K562 (cell line): Measurements from ENCODE around the gene ANKRD23. TPM values are rescaled to one million over a fixed set of nuclear protein-coding genes. Genes with fewer than 3 reads are reported as not detected.

Experiments
- ATAC-seq: fragments of 200-7000 bp; cut with Tn5 transposase; 3 replicates; pipeline ENCODE4 v1.9.1; 2020; ENCODE audit warnings: moderate library complexity
- BruUV-seq: library from RNA; stranded (reverse); fragments of 400-500 nt; replicated peaks from 2 replicates; lab custom pipeline; 2021; lab: Mats Ljungman, UMichigan
- CTCF ChIA-PET: fragments of 300-600 bp; formaldehyde crosslinking; extraction: SDS; loops from one replicate; lab custom pipeline; 2021; ENCODE audit warnings: low intra/inter-chr PET ratio; lab: Yijun Ruan, JAX
- POLR2A ChIA-PET: fragments of 300-600, 350-650 bp; sonication (Branson Sonifier 250); formaldehyde crosslinking; extraction: SDS; loops from one replicate; lab custom pipeline; 2021; ENCODE audit warnings: antibody characterized with exemption, inconsistent platforms; lab: Yijun Ruan, JAX
- DNase-seq, 4 experiments: peaks; one replicate each; pipeline versions ENCODE4 v3.0.0 to v3.0.0-alpha.2; 2011 to 2018; ENCODE audit warnings: low spot score in 3 of 4, mixed read lengths in 3 of 4; ENCODE audit errors: extremely low read depth in 1 of 4
- FAIRE-seq: peaks from 2 replicates; lab custom pipeline; 2011; peaks lifted over from hg19 to GRCh38; lab: Jason Lieb, UNC
- H2AFZ ChIP-seq: 2 replicates; pipeline ENCODE4 v1.6.0; 2011; ENCODE audit warnings: low read depth, low read length, control low read depth, inconsistent platforms
- H3K27ac ChIP-seq: fragments of 200-600 bp; 3 replicates; pipeline ENCODE4 v1.8.0; 2011; ENCODE audit warnings: low read depth, mild to moderate bottlenecking, control low read depth, inconsistent platforms, low read length, moderate library complexity, mixed read lengths; ENCODE audit errors: extremely low read depth
- H3K27me3 ChIP-seq, 2 experiments: fragments of 300-600 bp in 1 of 2; 2 replicates in 1 of 2; 3 replicates in 1 of 2; pipeline versions ENCODE4 v1.6.0 to v1.8.0; 2011; ENCODE audit warnings: inconsistent platforms in 2 of 2, low read length in 2 of 2, mild to moderate bottlenecking in 1 of 2, mixed read lengths in 1 of 2, moderate library complexity in 1 of 2; ENCODE audit not compliant: control insufficient read depth in 2 of 2, insufficient read depth in 2 of 2
- H3K36me3 ChIP-seq: fragments of 300-600 bp; 3 replicates; pipeline ENCODE4 v1.8.0; 2011; ENCODE audit warnings: mild to moderate bottlenecking, low read length, inconsistent platforms; ENCODE audit not compliant: control insufficient read depth, insufficient read depth
- H3K4me1 ChIP-seq, 2 experiments: fragments of 200-600 bp in 1 of 2; replicated peaks in 1 of 2; 2 replicates in 1 of 2; 3 replicates in 1 of 2; pipeline versions ENCODE4 v1.5.1 to v1.8.0; 2011; ENCODE audit warnings: inconsistent platforms in 2 of 2, low read length in 2 of 2, mild to moderate bottlenecking in 1 of 2, mixed read lengths in 1 of 2, moderate library complexity in 1 of 2; ENCODE audit not compliant: control insufficient read depth in 2 of 2, insufficient read depth in 2 of 2
- H3K4me2 ChIP-seq: 2 replicates; pipeline ENCODE4 v1.6.1; 2011; ENCODE audit warnings: low read length, control low read depth, inconsistent platforms, mixed read lengths; ENCODE audit not compliant: insufficient read depth
- H3K4me3 ChIP-seq: fragments of 200-600 bp; sonication (generic), shearing (Covaris generic); 2 replicates; pipeline ENCODE4 v1.5.1; 2016; ENCODE audit warnings: control low read depth, inconsistent platforms
- H3K79me2 ChIP-seq: fragments of 200-600 bp; 3 replicates; pipeline ENCODE4 v1.8.0; 2011; ENCODE audit warnings: low read length, inconsistent platforms; ENCODE audit not compliant: control insufficient read depth, insufficient read depth
- H3K9ac ChIP-seq, 2 experiments: 2 replicates each; pipeline versions ENCODE4 v1.6.0 to v1.6.1; 2011; ENCODE audit warnings: low read depth in 2 of 2, low read length in 2 of 2, control low read depth in 1 of 2, inconsistent platforms in 1 of 2, mild to moderate bottlenecking in 1 of 2, mixed read lengths in 1 of 2; ENCODE audit not compliant: insufficient read depth in 1 of 2
- H3K9me1 ChIP-seq: one replicate; pipeline ENCODE4 v1.6.0; 2011; ENCODE audit warnings: inconsistent platforms, mild to moderate bottlenecking, low read length, moderate library complexity; ENCODE audit not compliant: control insufficient read depth, insufficient read depth
- H3K9me3 ChIP-seq: replicated peaks from 2 replicates; pipeline ENCODE4 v1.5.1; 2011; ENCODE audit warnings: low read depth, low read length, inconsistent platforms; ENCODE audit not compliant: control insufficient read depth, insufficient read depth
- H4K20me1 ChIP-seq: replicated peaks from 2 replicates; pipeline ENCODE4 v1.6.1; 2011; ENCODE audit warnings: low read length, inconsistent platforms, mixed read lengths; ENCODE audit not compliant: control insufficient read depth, insufficient read depth
- CBFA2T3 ChIP-seq: fragments of 450-650 bp; IDR thresholded peaks from 2 replicates; pipeline ENCODE4 v1.6.1; 2017
- HDGF ChIP-seq: fragments of 450-650 bp; IDR thresholded peaks from 2 replicates; pipeline ENCODE4 v1.6.1; 2016
- HEY1 ChIP-seq: fragments of 250-450 bp; sonication (Bioruptor Pico); IDR thresholded peaks from 2 replicates; pipeline ENCODE4 v1.5.0; 2020; ENCODE audit warnings: mild to moderate bottlenecking, moderate library complexity, borderline replicate concordance
- KAT2B ChIP-seq: IDR thresholded peaks from one replicate; pipeline ENCODE4 v1.6.1; 2012; ENCODE audit warnings: low read depth, mild to moderate bottlenecking, control low read depth, inconsistent platforms, low read length, moderate library complexity
- LEF1 ChIP-seq: fragments of 450-650 bp; IDR thresholded peaks from 2 replicates; pipeline ENCODE4 v1.6.1; 2016; ENCODE audit warnings: mild to moderate bottlenecking
- MAX ChIP-seq: sonication (generic); formaldehyde crosslinking; IDR thresholded peaks from 2 replicates; pipeline ENCODE4 v1.9.0; 2022; ENCODE audit warnings: mild to moderate bottlenecking, missing genetic modification reagents
- TOE1 ChIP-seq, 2 experiments: fragments of 450-650 bp in 1 of 2; sonication (generic) in 1 of 2; formaldehyde crosslinking in 1 of 2; IDR thresholded peaks; 2 replicates each; pipeline versions ENCODE4 v1.7.1 to v1.8.0; 2016 to 2022; ENCODE audit warnings: borderline replicate concordance in 2 of 2, mild to moderate bottlenecking in 2 of 2, antibody characterized with exemption in 1 of 2, inconsistent platforms in 1 of 2, low read depth in 1 of 2, missing genetic modification reagents in 1 of 2, moderate library complexity in 1 of 2
- TSHZ1 ChIP-seq: fragments of 250-450 bp; sonication (Bioruptor Pico); IDR thresholded peaks from 2 replicates; pipeline ENCODE4 v1.4.0; 2020; ENCODE audit warnings: mild to moderate bottlenecking, moderate library complexity
- ZSCAN29 ChIP-seq: fragments of 450-650 bp; IDR thresholded peaks from 2 replicates; pipeline ENCODE4 v1.6.1; 2017
- WGBS: fragments of 100-300 bp; shearing (Covaris generic); methylation state at CpG from one replicate; pipeline ENCODE4 v1.1.6; 2016; ENCODE audit warnings: low coverage, mixed read lengths; ENCODE audit not compliant: insufficient coverage; ENCODE audit errors: missing lambda C conversion rate; 5-methylcytosine and 5-hydroxymethylcytosine counted together
- in situ Hi-C: fragments of 300-500 bp; cut with MboI; formaldehyde crosslinking; loops from 4 replicates; pipeline ENCODE4 v1.15.0; 2018; ENCODE audit warnings: inconsistent platforms, mixed read lengths
- intact Hi-C: fragments of 100-400 bp; cut with micrococcal nuclease; formaldehyde crosslinking; loops from 2 replicates; pipeline ENCODE4 v1.14.2; 2022
- polyA plus RNA-seq, 8 experiments: library from polyadenylated mRNA; depleted of rRNA in 4 of 8; stranded (reverse) in 5 of 8; unstranded in 3 of 8; fragments of >200 nt; fragmentation: Nextera tagmentation in 2 of 8; fragmentation: Illumina TruSeq in 1 of 8; extraction: Ambion mirVana in 2 of 8; extraction: Trizol in 1 of 8; gene quantifications; 2 replicates each; pipeline versions ENCODE4 v1.2.1 to v1.2.3, GENCODE V29; 2011 to 2014; ENCODE audit warnings: inconsistent platforms in 1 of 8, missing spikeins in 1 of 8
- total RNA-seq, 7 experiments: library from RNA; depleted of rRNA in 6 of 7; stranded (reverse); fragments of >200 nt in 6 of 7; fragmentation: Illumina TruSeq in 2 of 7; extraction: Trizol in 2 of 7; gene quantifications; 2 replicates each; pipeline versions ENCODE4 v1.2.1 to v1.2.3, GENCODE V29; 2011 to 2021; ENCODE audit warnings: low replicate concordance in 1 of 7
- TF ChIP-seq, protein P1 (sequence below): fragments of 450-650 bp; formaldehyde crosslinking; IDR thresholded peaks from 2 replicates; pipeline ENCODE4 v1.4.0; 2022; ENCODE audit warnings: missing genetic modification characterization
- TF ChIP-seq, protein P2 (sequence below): fragments of 250-450 bp; sonication (Bioruptor Pico); IDR thresholded peaks from 2 replicates; pipeline ENCODE4 v1.8.0; 2021; ENCODE audit warnings: moderate library complexity, mild to moderate bottlenecking, inconsistent platforms

ANKRD23 gene
- total and polyA plus RNA-seq, 9 of the 15 experiments (the other 6 are each of a cell fraction or from before 2014, with no cell fraction given): 0.32 to 4.8 (median 2.8) TPM

GRCh38 chr2:96860065-96861029, 16.5 kb upstream of the ANKRD23 start (continued):
- TF ChIP-seq, protein P1, sequence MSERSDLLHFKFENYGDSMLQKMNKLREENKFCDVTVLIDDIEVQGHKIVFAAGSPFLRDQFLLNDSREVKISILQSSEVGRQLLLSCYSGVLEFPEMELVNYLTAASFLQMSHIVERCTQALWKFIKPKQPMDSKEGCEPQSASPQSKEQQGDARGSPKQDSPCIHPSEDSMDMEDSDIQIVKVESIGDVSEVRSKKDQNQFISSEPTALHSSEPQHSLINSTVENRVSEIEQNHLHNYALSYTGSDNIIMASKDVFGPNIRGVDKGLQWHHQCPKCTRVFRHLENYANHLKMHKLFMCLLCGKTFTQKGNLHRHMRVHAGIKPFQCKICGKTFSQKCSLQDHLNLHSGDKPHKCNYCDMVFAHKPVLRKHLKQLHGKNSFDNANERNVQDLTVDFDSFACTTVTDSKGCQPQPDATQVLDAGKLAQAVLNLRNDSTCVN (CRISPR knock-in tag): no peak

GRCh38 chr2:96859681-96860064, 15.9 kb upstream of the ANKRD23 start:
- BruUV-seq: no TSS peak
- Histone ChIP-seq H3K27ac (peak overlapping the region; percentile 58; the same call in 2 of the 3 replicates), H3K4me2 (peak overlapping the region; percentile 62; the same call in 1 of the 2 replicates), H4K20me1 (no peaks in the 10 kb centered on the region), H3K27me3 (no peaks in the 10 kb centered on the region), H3K4me1 (peaks cover 24 to 61% of the 10 kb centered on the region in 2 experiments), H3K9me3 (no peaks in the 10 kb centered on the region), H3K36me3 (peaks cover 49% of the 10 kb centered on the region), H3K4me3 (no peak overlapping the region), H3K9me1 (peaks cover 3% of the 10 kb centered on the region), H3K79me2 (peaks cover 38% of the 10 kb centered on the region), H3K9ac (peak overlapping the region in 1 of 2 experiments; percentile 92; a peak in 2 of 4 replicates), H2AFZ (no peak overlapping the region)
- no peak for ATAC-seq
- intact Hi-C loops: loop anchor here (2.0 to 5.0 kb wide), 2 partner anchors 13 to 253 kb away; partner anchors contain the start of gene ANKRD36
- 73% methylated on average over 3 of the region's 4 CpGs for WGBS
- FAIRE-seq: no peak
- no peak for DNase-seq
- ChIA-PET CTCF (interaction anchor here (2.2 to 3.8 kb wide), 3 partner anchors 92 to 252 kb away, joined by 16 to 41 read pairs (median 37); no protein-coding TSS in a partner anchor), POLR2A (interaction anchor here (0.6 to 6.8 kb wide), 4 partner anchors 13 to 97 kb away, joined by 3 to 67 read pairs (median 4); partner anchors contain the start of gene SEMA4C)
- in situ Hi-C loops: loop anchor here (5.0 to 25.0 kb wide), 2 partner anchors 93 to 253 kb away; partner anchors contain the start of gene ANKRD36
- TF ChIP-seq KAT2B: no peak
- TF ChIP-seq, protein P2, sequence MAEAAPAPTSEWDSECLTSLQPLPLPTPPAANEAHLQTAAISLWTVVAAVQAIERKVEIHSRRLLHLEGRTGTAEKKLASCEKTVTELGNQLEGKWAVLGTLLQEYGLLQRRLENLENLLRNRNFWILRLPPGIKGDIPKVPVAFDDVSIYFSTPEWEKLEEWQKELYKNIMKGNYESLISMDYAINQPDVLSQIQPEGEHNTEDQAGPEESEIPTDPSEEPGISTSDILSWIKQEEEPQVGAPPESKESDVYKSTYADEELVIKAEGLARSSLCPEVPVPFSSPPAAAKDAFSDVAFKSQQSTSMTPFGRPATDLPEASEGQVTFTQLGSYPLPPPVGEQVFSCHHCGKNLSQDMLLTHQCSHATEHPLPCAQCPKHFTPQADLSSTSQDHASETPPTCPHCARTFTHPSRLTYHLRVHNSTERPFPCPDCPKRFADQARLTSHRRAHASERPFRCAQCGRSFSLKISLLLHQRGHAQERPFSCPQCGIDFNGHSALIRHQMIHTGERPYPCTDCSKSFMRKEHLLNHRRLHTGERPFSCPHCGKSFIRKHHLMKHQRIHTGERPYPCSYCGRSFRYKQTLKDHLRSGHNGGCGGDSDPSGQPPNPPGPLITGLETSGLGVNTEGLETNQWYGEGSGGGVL (CRISPR knock-in tag): no peak
- no peak for TF ChIP-seq CBFA2T3
- no peak for TF ChIP-seq TSHZ1 (CRISPR knock-in tag)
- TF ChIP-seq TOE1 (IDR thresholded peaks at IDR 0.05; ENCODE audit: borderline replicate concordance): no peak
- no peak for TF ChIP-seq TOE1 (CRISPR knock-in tag; IDR thresholded peaks at IDR 0.05; ENCODE audit: borderline replicate concordance, low read depth)
- no peak for TF ChIP-seq LEF1
- TF ChIP-seq HEY1 (CRISPR knock-in tag): no peak
- TF ChIP-seq HDGF: no peak
- no peak for TF ChIP-seq MAX
- no peak for TF ChIP-seq ZSCAN29
